Measurements from ENCODE around the gene CCIN.
A peak's percentile ranks its signal among the peaks of the same experiment; 100 is the strongest.

Gene CCIN

GRCh38 chr9:36191686-36192085, 22.5 kb downstream of the CCIN start:
- DNase-seq = peak in 3 of 4 experiments; percentile 20 to 35 (median 32)

GRCh38 chr9:36192196-36192595, 23.0 kb downstream of the CCIN start:
- DNase-seq = no peak

GRCh38 chr9:36193023-36193422, 23.8 kb downstream of the CCIN start:
- DNase-seq = peak; percentile 39 to 72 (median 51)

GRCh38 chr9:36194326-36195000, 25.3 kb downstream of the CCIN start:
- no peak for DNase-seq

DNA sequence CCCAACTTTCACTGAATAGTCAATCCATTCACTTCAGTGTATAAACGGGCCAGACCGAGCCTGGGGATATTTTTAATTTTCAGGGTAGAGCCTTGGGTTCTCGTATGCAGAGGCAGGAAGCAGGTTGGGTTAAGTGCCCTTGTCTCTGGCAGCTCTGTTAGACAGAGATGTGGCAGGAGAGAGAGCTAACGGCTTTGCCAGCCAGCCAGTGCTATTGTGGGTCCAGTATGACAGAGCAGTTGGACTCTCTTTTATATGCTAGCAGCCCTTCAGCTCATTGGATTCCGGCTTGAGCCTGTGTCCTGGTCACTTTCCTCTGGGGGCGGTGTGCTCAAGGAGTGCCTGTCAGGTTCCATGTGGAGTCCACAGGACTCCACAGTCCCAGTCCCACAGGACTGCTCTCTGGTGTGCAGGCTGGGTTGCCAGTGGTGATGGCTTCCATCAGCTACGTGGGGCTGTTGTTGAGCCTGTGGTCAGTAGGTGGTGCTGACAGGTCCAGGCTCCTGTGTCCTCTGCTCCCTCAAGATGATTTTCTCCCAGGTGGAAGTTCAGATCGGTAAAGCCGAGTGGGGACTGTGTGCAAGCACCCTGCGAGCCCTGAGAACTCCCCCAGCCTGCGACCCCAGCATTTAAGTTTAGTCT, 35.8 kb downstream of the CCIN start:
- DNase-seq = no peak

DNA sequence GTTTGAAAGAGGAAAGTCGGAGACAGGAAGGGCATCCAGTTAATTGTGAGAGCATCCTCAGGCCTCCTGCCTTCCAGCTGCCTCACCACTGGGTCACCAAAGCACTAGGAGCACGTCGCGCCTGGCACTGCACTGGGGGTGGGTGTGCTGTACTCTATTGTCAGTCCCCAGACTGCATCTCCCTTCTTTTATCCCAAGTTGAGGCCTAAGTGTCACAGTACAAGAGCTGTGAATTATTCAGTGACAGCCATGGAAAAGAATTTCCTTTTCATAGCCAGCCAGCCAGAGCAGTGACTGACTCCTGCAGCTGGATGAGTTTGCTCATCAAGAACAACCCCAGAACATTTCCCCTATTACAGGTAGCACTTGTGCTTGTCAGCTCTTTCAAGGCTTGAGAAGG, 37.8 kb downstream of the CCIN start:
- DNase-seq = no peak

- DNase-seq = peak in 3 of 4 experiments; percentile 22 to 41 (median 22)
Observed at GRCh38 chr9:36207546-36208012, 38.4 kb downstream of the CCIN start.

- DNase-seq = no peak
Observed at GRCh38 chr9:36208521-36209253, 39.5 kb downstream of the CCIN start.

GRCh38 chr9:36210722-36211121, 41.5 kb downstream of the CCIN start:
- DNase-seq = no peak

GRCh38 chr9:36211510-36211909, 42.3 kb downstream of the CCIN start:
- DNase-seq = no peak

DNA sequence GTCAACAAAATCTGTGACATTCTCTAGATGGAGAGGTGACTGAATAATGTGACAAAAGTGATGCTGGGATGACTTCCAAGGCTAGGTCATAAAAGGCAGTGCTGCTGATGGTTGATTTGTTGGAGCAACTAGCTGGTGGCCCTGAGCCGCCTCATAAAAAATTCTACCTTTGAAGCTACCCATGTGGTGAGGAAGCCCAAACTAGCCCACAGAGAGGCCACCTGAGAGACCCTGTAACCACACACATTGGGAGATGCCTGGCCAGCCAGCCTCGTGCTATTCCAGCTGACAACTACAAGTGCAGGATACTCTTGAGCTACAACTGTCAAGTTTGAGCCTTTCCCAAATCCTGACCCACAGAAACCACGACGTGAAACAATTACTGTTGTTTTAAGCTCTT, 44.2 kb downstream of the CCIN start:
- DNase-seq = no peak

DNA sequence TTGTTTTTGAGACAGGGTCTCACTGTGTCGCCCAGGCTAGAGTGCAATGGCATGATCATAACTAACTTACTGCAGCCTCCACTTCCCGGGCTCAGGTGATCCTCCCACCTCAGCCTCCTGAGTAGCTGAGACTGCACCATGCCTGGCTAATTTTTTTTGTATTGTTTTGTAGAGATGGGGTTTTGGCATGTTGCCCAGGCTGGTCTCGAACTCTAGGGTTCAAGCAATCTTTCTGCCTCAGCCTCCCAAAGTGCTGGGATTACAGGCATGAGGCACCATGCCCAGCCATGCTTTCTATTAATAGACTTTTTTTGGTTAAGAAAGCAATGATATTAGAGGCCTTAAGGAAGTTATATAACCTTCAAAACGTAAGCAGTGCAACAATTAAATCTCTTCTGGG, 44.8 kb downstream of the CCIN start:
- no peak for DNase-seq

- no peak for DNase-seq
Observed at GRCh38 chr9:36214571-36214970, 45.4 kb downstream of the CCIN start.

- DNase-seq = peak in 1 of 4 experiments; percentile 33
Observed at GRCh38 chr9:36217256-36217968, 48.2 kb downstream of the CCIN start.

GRCh38 chr9:36218011-36218410, 48.8 kb downstream of the CCIN start:
- DNase-seq = no peak

- no peak for DNase-seq
Observed at GRCh38 chr9:36218411-36218901, 49.3 kb downstream of the CCIN start.
